ENCODE results near the gene WWOX.

GRCh38 chr16:78878570-78878969 lies 779.1 kb downstream of the WWOX start:
- TF ChIP-seq CTCF (conservative IDR thresholded peaks at IDR 0.05 in 1 of 2, IDR thresholded peaks at IDR 0.05 in 1 of 2; ENCODE audit: extremely low read depth in 1 of 2, insufficient read depth in 1 of 2, low read depth in 1 of 2, low read length in 2 of 2): no peak
- no peak for TF ChIP-seq EZH2 (IDR thresholded peaks at IDR 0.05; ENCODE audit: borderline replicate concordance, low read length)

Data from mammary epithelial cell (primary cell).